NCI-H2107 (cell line): Measurements from ENCODE around the gene IGF2R.
"Not testable (repeated sequence)": the region's sequence is repeated elsewhere in the genome, so short reads cannot be mapped to it uniquely, and the experiment has no call there.

Experiments
- DNase-seq: peaks from one replicate; lab custom pipeline; 2025; lab: John Stamatoyannopoulos, UW

IGF2R gene

DNA sequence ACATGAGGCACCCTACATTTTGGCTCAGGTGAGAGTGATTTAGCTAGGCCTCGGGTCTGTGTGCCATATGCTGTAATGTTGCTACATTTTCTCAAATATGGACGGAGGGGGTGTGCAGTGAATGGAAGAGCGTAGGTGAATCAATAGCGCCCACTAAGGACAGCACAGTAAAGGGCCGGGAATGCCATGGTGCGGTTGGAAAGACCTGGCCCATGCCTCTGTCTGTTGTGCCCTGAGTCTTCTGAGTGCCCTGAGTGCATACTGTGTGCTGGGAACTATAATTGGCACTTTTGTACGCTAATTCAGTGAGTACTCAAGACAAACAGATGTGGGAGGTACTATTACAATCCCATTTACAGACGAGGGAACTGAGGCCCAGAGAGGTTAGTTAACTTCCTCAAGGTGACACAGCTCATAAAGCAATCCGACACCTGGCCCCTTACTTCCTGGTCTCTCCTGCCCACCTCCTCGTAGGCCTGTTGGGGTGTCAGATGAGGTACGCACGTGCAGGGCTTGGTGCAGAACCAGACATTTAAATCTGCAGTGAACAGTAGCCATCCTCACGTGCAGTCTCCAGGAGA, 170.0 kb downstream of the IGF2R start:
- no peak for DNase-seq

DNA sequence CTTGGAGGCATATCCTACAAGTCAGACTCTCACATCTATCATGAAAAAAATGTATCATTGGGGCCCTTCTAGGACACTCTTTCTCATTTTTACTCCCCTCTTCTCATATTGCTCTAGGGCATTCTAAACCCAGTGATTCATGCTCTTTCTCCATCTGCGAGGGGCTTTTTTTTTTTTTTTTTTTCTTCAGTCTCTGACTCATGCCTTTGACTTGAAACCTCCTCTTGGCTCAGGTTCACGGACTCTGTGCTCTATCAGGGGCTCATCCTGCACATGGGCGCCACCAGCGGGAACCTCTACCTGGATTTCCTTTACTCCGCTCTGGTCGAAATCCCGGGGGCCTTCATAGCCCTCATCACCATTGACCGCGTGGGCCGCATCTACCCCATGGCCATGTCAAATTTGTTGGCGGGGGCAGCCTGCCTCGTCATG, 170.6 kb downstream of the IGF2R start:
- no peak for DNase-seq

DNA sequence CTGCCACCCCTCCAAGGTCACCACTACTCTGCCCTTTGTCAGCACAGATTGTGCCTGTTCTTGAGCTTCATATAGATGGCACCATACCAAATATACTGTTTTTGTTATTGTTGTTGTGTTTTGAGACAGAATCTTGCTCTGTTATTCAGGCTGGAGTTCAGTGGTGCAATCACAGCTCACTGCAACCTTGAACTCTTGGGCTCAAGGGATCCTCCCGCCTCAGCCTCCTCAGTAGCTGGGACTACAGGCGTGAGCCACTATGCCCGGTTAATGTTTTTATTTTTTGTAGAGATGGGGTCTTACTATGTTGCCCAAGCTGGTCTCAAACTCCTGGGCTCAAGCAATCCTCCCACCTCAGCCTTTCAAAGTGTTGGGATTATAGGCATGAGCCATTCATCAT, 171.6 kb downstream of the IGF2R start:
- not testable (repeated sequence) for DNase-seq

DNA sequence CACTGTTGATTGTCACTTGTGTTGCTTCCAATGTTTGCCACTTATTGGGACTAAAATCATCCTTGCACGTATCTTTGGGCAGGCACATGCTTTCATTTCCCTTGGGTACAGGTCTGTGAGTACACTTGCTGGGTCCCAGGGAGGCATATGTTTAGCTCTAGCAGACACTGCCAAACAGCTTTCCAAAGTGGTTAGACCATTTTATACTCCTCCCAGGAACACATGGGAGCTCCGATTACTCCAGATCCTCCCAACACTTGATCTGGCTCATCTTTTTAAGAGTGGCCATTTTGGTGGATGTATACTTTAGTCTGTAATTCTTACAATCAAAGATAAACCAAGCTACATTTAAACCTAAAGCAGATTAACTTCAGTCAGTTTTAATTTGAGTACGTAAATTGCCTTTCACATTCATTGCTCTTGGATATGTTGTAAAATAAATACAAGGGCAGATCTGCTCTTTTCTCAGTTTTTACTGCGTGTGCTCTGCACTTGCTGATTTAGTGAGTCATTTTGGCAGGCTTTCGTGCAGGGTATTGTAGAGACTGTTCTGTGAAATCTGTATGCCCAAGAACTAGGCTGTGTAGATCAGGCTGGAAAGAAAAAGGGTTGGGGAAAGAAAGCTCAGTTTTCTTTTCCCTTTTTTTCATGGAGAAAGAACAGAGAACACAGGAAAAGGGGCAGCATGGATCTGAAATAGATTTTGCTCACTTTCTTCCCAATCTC, 172.3 kb downstream of the IGF2R start:
- no peak for DNase-seq

DNA sequence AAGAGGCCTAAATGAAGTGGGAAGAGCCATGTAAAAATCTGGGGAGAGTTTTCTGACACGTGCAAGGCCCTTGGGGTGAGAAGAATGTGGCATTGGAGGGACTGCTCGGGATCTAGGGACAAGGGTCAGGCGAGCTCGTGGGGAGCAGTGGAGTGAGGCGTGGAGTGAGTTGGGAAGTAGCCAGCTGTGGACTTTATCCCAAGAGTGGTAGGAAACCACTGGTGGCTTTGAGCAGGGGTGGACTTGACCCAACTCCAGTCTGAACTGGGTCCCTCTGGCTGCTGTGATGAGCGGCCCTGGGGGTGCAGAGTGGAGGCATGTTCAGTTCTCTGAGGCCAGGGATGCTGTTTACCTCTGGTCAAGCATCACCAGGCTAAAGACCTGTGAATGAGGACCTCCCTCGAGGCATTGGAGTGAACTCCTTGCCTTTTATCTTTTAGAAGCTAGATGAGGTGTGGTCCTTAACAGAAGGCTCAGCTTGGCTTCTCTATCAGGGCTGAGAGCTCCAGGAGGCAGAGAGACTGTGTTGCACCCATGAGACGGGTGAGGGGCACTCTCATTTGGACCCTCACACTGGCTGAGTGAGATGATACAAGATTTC, 173.3 kb downstream of the IGF2R start:
- no peak for DNase-seq

DNA sequence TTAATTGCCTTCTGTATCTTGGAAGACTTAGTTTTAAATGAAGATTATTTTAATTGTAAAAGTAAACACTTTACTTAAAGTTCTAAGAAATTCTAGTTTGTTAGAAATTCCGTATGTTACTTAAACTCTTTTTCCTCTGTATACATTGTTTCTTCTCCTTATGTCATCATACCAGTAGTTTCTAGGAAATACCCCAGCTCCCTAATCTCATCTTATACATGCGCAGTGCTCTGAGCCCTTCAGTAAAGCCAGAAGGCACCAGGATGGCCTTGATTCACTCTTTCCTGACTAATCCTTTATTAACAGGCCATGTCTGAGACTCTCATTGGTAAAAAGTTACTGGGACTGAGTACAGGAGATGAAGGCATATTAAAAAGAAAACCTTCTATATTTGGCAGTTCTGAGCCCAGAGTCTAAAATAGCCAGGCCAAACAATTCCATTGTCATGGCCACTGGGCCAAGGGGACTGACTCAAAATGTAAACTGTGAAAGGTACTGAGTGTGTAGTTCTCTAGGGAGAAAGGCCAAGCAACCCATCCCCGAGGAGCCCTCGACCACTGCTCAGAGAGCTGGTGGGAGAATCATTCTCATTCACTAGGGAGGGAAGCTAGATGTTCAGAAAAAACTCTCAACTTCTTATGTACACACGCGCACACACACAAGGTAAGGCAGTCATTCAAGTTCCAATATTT, 177.7 kb downstream of the IGF2R start:
- no peak for DNase-seq

DNA sequence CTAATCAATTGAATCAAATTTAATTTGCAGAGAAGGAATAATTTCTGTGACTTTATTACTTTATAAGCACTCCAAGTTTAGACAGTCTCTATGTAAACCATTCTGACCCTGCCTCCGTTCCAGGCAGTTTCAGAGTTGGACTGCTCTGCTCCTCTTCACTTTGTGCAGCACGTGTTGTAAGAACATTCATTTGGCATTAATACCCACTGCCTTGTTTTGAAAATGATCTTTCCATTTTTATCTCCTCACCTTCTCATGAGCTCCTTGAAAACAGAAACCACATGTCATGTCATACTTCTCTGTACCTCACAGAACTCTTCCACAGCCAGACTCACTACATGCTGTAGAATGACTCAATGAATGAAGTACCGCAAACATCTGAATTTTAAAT, 178.3 kb downstream of the IGF2R start:
- no peak for DNase-seq

DNA sequence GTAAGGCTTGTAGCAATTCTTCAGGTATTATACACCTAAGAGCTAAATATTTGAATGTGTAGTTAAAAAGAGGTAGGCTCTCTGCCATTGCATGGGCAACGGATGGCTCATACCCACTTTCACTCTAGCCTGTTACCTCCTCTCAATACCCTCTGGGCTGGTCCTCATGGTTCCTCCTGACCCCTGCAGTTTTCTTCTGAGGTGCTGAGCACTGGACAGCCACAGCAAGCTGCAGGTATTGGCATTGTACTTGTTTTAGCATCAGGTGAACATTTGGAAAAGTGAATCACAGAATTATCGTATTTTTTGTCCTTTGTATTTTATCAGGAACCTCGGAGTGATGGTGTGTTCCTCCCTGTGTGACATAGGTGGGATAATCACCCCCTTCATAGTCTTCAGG, 185.6 kb downstream of the IGF2R start:
- DNase-seq, result no peak

DNA sequence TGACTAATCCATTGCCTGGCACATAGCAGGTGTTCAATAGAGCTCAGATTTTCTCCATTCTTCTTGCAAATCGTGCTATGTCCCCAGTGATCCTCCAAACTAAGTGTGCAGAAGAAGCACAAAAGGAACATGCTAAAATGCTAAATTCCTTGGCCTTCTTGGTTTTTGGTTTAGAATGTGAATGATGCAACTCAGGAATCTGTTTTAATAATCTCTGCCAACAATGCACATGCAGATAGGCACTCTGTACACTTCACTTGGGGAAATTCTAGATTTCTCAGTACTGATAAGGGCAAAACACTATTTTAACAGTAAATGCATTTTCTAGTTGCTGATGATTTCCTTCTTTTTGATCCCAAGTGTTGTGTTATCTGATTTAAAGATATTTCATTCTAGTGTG, 188.0 kb downstream of the IGF2R start:
- no peak for DNase-seq

DNA sequence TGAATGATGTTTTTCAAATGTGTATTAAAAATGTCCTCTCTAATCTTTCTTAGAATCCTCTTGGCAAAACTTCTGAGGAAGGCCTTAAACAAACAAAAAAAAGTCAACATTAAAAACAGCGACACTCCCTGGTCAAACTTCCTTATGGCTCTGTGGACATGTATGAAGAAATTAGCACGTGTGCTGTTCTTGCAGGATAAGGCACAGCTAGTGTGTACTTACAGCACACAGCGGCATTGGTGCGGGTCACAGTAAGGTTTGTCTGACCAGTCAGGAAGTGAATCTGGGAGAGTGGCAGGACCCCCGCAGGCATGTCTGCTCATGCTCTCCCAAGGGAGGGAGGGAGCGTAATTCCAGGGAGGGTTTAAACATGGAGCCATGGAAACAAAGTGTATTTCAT, 191.6 kb downstream of the IGF2R start:
- no peak for DNase-seq
